Thyroid gland (tissue), 4 donors: Measurements from ENCODE around the gene PRG3.

ENCODE experiments used
- POLR2A ChIP-seq, 2 donors: fragments of 450-650 bp; IDR thresholded peaks; one replicate each; pipeline ENCODE4 v1.6.1; 2017; ENCODE audit warnings: antibody characterized with exemption in 2 of 2, mild to moderate bottlenecking in 2 of 2, moderate library complexity in 1 of 2
- TF ChIP-seq, protein P1 (sequence below), 6 experiments: fragments of 200-600 bp in 3 of 6; fragments of 450-650 bp in 3 of 6; sonication (generic) in 3 of 6; IDR thresholded peaks; one replicate each; pipeline ENCODE4 v1.5.1; 2016 to 2019; ENCODE audit warnings: antibody characterized with exemption in 6 of 6, mild to moderate bottlenecking in 2 of 6, inconsistent platforms in 1 of 6, moderate library complexity in 1 of 6

DNA sequence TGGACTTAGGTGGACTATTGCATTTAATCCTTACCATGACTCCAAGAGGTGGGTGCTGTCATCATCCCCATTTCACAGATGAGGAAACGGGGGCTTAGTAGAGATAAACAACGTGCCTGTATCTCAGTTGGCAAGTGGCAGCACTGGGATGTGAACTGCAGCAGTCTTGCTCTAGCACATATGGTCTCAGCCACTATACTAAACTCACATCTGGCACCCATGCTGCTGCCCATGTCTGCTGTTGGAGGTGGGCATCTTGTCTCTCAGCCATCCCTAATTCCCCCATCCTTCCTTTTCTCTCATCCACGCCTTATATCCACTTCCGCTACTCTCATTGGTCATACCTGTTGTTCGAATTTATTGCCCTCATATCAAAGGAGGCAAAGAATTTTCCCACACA, 3.8 kb downstream of the PRG3 start:
- TF ChIP-seq, protein P1, sequence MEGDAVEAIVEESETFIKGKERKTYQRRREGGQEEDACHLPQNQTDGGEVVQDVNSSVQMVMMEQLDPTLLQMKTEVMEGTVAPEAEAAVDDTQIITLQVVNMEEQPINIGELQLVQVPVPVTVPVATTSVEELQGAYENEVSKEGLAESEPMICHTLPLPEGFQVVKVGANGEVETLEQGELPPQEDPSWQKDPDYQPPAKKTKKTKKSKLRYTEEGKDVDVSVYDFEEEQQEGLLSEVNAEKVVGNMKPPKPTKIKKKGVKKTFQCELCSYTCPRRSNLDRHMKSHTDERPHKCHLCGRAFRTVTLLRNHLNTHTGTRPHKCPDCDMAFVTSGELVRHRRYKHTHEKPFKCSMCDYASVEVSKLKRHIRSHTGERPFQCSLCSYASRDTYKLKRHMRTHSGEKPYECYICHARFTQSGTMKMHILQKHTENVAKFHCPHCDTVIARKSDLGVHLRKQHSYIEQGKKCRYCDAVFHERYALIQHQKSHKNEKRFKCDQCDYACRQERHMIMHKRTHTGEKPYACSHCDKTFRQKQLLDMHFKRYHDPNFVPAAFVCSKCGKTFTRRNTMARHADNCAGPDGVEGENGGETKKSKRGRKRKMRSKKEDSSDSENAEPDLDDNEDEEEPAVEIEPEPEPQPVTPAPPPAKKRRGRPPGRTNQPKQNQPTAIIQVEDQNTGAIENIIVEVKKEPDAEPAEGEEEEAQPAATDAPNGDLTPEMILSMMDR (IDR thresholded peaks at IDR 0.05): no peak
- TF ChIP-seq POLR2A (IDR thresholded peaks at IDR 0.05): no peak
